GM19395 (cell line): ENCODE results near the gene RAD51B.
"Not testable (repeated sequence)": the region's sequence is repeated elsewhere in the genome, so short reads cannot be mapped to it uniquely, and the experiment has no call there.

Experiments used
- ATAC-seq: cut with Tn5 transposase; IDR thresholded peaks from one replicate; pipeline ENCODE4 v1.9.1; 2021; ENCODE audit warnings: mild to moderate bottlenecking, moderate library complexity; ENCODE audit not compliant: unreplicated experiment

Gene RAD51B

GRCh38 chr14:68245146-68246073, 425.8 kb downstream of the RAD51B start:
- no peak for ATAC-seq

GRCh38 chr14:68246074-68246785, 426.7 kb downstream of the RAD51B start:
- no peak for ATAC-seq

- no peak for ATAC-seq
These were observed 427.2 kb downstream of the RAD51B start for GRCh38 chr14:68246786-68247105.

- ATAC-seq: no peak
These were observed 427.7 kb downstream of the RAD51B start for GRCh38 chr14:68247274-68247673.

- no peak for ATAC-seq
These were observed 428.2 kb downstream of the RAD51B start for GRCh38 chr14:68247676-68248268.

- ATAC-seq: no peak
These were observed 429.1 kb downstream of the RAD51B start for GRCh38 chr14:68248481-68249255.

- no peak for ATAC-seq
These were observed 430.3 kb downstream of the RAD51B start for GRCh38 chr14:68249661-68250451.

GRCh38 chr14:68250927-68251768, 431.6 kb downstream of the RAD51B start:
- no peak for ATAC-seq

- ATAC-seq: no peak
These were observed 432.2 kb downstream of the RAD51B start for GRCh38 chr14:68251769-68252100.

GRCh38 chr14:68253160-68253780, 433.7 kb downstream of the RAD51B start:
- no peak for ATAC-seq

GRCh38 chr14:68253878-68254528, 434.4 kb downstream of the RAD51B start:
- ATAC-seq: no peak

- no peak for ATAC-seq
These were observed 435.3 kb downstream of the RAD51B start for GRCh38 chr14:68254669-68255527.

GRCh38 chr14:68255693-68256178, 436.2 kb downstream of the RAD51B start:
- no peak for ATAC-seq

GRCh38 chr14:68257969-68258368, 438.4 kb downstream of the RAD51B start:
- ATAC-seq: no peak

GRCh38 chr14:68258995-68259394, 439.4 kb downstream of the RAD51B start:
- not testable (repeated sequence) for ATAC-seq

GRCh38 chr14:68260121-68260520, 440.5 kb downstream of the RAD51B start:
- ATAC-seq: no peak

- ATAC-seq: no peak
These were observed 441.7 kb downstream of the RAD51B start for GRCh38 chr14:68261092-68261842.
